HCT116 (cell line): ENCODE results near the gene FBXL3. TPM values are rescaled to one million over a fixed set of nuclear protein-coding genes. Genes with fewer than 3 reads are reported as not detected.

Experiments used
- ATAC-seq: fragments of 200-7000 bp; cut with Tn5 transposase; 2 replicates; pipeline ENCODE4 v1.9.1; 2020; ENCODE audit warnings: mild to moderate bottlenecking, moderate library complexity
- BruUV-seq: library from RNA; stranded (reverse); fragments of 400-500 nt; replicated peaks from 2 replicates; lab custom pipeline; 2021; lab: Mats Ljungman, UMichigan
- CTCF ChIA-PET: fragments of 300-600 bp; sonication (Branson Sonifier 250); formaldehyde crosslinking; loops from one replicate; lab custom pipeline; 2021; ENCODE audit warnings: antibody characterized with exemption; lab: Charles Lee
- POLR2A ChIA-PET: fragments of 300-600, 350-600 bp; sonication (Branson Sonifier 250); formaldehyde crosslinking; loops from one replicate; lab custom pipeline; 2021; ENCODE audit warnings: antibody characterized with exemption; lab: Charles Lee
- RAD21 ChIA-PET, 2 experiments: fragments of 300-600 bp; sonication (Branson Sonifier 250); formaldehyde crosslinking; loops; one replicate each; lab custom pipeline; 2023; ENCODE audit warnings: low total read pairs in 2 of 2; ENCODE audit not compliant: uncharacterized antibody in 2 of 2, unreplicated experiment in 2 of 2, low non-redundant PET in 1 of 2; lab: Charles Lee
- DNase-seq: peaks from one replicate; pipeline ENCODE4 v3.0.0-alpha.2; 2010; ENCODE audit warnings: low read depth, low spot score
- H2AFZ ChIP-seq: fragments of 200-600 bp; shearing (Covaris generic), sonication (generic); 2 replicates; pipeline ENCODE4 v1.6.1; 2017; ENCODE audit warnings: low read depth, mixed run types, mixed read lengths, antibody characterized with exemption, low read length; ENCODE audit not compliant: poor library complexity, severe bottlenecking
- H3K27ac ChIP-seq: 2 replicates; pipeline ENCODE4 v1.5.1; 2012; ENCODE audit warnings: low read depth, low read length
- H3K27me3 ChIP-seq: fragments of 200-600 bp; sonication (generic); 2 replicates; pipeline ENCODE4 v1.6.1; 2016; ENCODE audit warnings: mixed run types, low read length, mixed read lengths; ENCODE audit not compliant: insufficient read depth
- H3K36me3 ChIP-seq, 2 experiments: fragments of 200-500 bp in 1 of 2; fragments of 200-600 bp in 1 of 2; sonication (Bioruptor generic) in 1 of 2; sonication (generic) in 1 of 2; 2 replicates each; pipeline versions ENCODE4 v1.5.1 to v1.6.1; 2014 to 2016; ENCODE audit warnings: low read length in 2 of 2, inconsistent platforms in 1 of 2, mixed read lengths in 1 of 2, mixed run types in 1 of 2; ENCODE audit not compliant: insufficient read depth in 2 of 2, control insufficient read depth in 1 of 2
- H3K4me1 ChIP-seq, 2 experiments: fragments of 200-600 bp in 1 of 2; sonication (generic) in 1 of 2; 2 replicates each; pipeline versions ENCODE4 v1.5.1 to v1.6.1; 2012 to 2017; ENCODE audit warnings: low read length in 2 of 2, inconsistent platforms in 1 of 2, mild to moderate bottlenecking in 1 of 2, mixed read lengths in 1 of 2, mixed run types in 1 of 2, moderate library complexity in 1 of 2; ENCODE audit not compliant: insufficient read depth in 2 of 2, control insufficient read depth in 1 of 2
- H3K4me2 ChIP-seq: fragments of 200-600 bp; sonication (generic); 2 replicates; pipeline ENCODE4 v1.6.1; 2017; ENCODE audit warnings: mixed run types, low read length, mixed read lengths
- H3K4me3 ChIP-seq, 2 experiments: fragments of 200-600 bp in 1 of 2; sonication (generic) in 1 of 2; replicated peaks in 1 of 2; 2 replicates each; pipeline ENCODE4 v1.5.1; 2011 to 2016; ENCODE audit warnings: low read length in 2 of 2, control low read depth in 1 of 2, low read depth in 1 of 2, mild to moderate bottlenecking in 1 of 2, mixed read lengths in 1 of 2, mixed run types in 1 of 2
- H3K79me2 ChIP-seq: fragments of 200-600 bp; sonication (generic); 2 replicates; pipeline ENCODE4 v1.6.1; 2017; ENCODE audit warnings: mild to moderate bottlenecking, mixed run types, low read length, moderate library complexity, mixed read lengths; ENCODE audit not compliant: insufficient read depth
- H3K9ac ChIP-seq: fragments of 200-600 bp; sonication (generic); 2 replicates; pipeline ENCODE4 v1.6.1; 2016; ENCODE audit warnings: low read length, mixed read lengths
- H3K9me2 ChIP-seq: fragments of 200-600 bp; sonication (generic), shearing (Covaris generic); 2 replicates; pipeline ENCODE4 v1.6.1; 2017; ENCODE audit warnings: mixed run types, mild to moderate bottlenecking, moderate library complexity; ENCODE audit not compliant: insufficient read depth
- H3K9me3 ChIP-seq, 2 experiments: fragments of 200-500 bp in 1 of 2; fragments of 200-600 bp in 1 of 2; sonication (Bioruptor generic) in 1 of 2; sonication (generic) in 1 of 2; 2 replicates each; pipeline ENCODE4 v1.6.1; 2014 to 2017; ENCODE audit warnings: low read length in 2 of 2, mixed read lengths in 2 of 2, inconsistent platforms in 1 of 2, low read depth in 1 of 2, mild to moderate bottlenecking in 1 of 2, mixed run types in 1 of 2, moderate library complexity in 1 of 2; ENCODE audit not compliant: control insufficient read depth in 1 of 2, insufficient read depth in 1 of 2
- H4K20me1 ChIP-seq: fragments of 200-600 bp; sonication (generic), shearing (Covaris generic); 2 replicates; pipeline ENCODE4 v1.6.1; 2017; ENCODE audit warnings: mixed run types, mild to moderate bottlenecking, moderate library complexity; ENCODE audit not compliant: insufficient read depth
- CBX3 ChIP-seq: IDR thresholded peaks from 2 replicates; pipeline ENCODE4 v1.6.1; 2012; ENCODE audit warnings: low read depth
- CTCF ChIP-seq, 3 experiments: fragments of 200-600 bp in 1 of 3; sonication (generic) in 1 of 3; IDR thresholded peaks in 2 of 3; conservative IDR thresholded peaks in 1 of 3; 2 replicates each; pipeline ENCODE4 v1.5.1; 2012 to 2017; ENCODE audit warnings: low read depth in 2 of 3, low read length in 2 of 3, antibody characterized with exemption in 1 of 3, borderline replicate concordance in 1 of 3, control low read depth in 1 of 3, mild to moderate bottlenecking in 1 of 3, mixed read lengths in 1 of 3, mixed run types in 1 of 3, moderate library complexity in 1 of 3; ENCODE audit not compliant: insufficient read depth in 1 of 3
- EGR1 ChIP-seq: IDR thresholded peaks from 2 replicates; pipeline ENCODE4 v1.6.1; 2012; ENCODE audit warnings: low read depth
- EZH2 ChIP-seq: fragments of 200-600 bp; sonication (generic); IDR thresholded peaks from 2 replicates; pipeline ENCODE4 v1.6.1; 2017; ENCODE audit warnings: antibody characterized with exemption, mixed run types
- FOSL1 ChIP-seq: IDR thresholded peaks from 2 replicates; pipeline ENCODE4 v1.6.1; 2012; ENCODE audit warnings: low read depth
- MAX ChIP-seq: IDR thresholded peaks from 2 replicates; pipeline ENCODE4 v1.6.1; 2012
- POLR2A ChIP-seq: IDR thresholded peaks from 2 replicates; pipeline ENCODE4 v1.7.0; 2011; ENCODE audit warnings: borderline replicate concordance; ENCODE audit not compliant: insufficient read depth, insufficient read length; ENCODE audit errors: extremely low read depth
- REST ChIP-seq: IDR thresholded peaks from 2 replicates; pipeline ENCODE4 v1.6.1; 2012; ENCODE audit warnings: low read depth
- SP1 ChIP-seq: IDR thresholded peaks from 2 replicates; pipeline ENCODE4 v1.6.1; 2012; ENCODE audit warnings: low read depth
- YY1 ChIP-seq: IDR thresholded peaks from 2 replicates; pipeline ENCODE4 v1.6.1; 2011; ENCODE audit warnings: low read length, low read depth, moderate library complexity, mild to moderate bottlenecking; ENCODE audit not compliant: insufficient replicate concordance; ENCODE audit errors: extremely low read depth
- ZFX ChIP-seq: fragments of 450-650 bp; IDR thresholded peaks from 2 replicates; pipeline ENCODE4 v1.6.1; 2017
- intact Hi-C: fragments of 100-400 bp; cut with micrococcal nuclease; formaldehyde crosslinking; loops from 2 replicates; pipeline ENCODE4 v1.10.0; 2022
- total RNA-seq: library from RNA; stranded (reverse); gene quantifications from one replicate; pipeline ENCODE4 v1.2.1, GENCODE V29; 2021; ENCODE audit not compliant: unreplicated experiment
- TF ChIP-seq, protein P1 (sequence below): IDR thresholded peaks from 2 replicates; pipeline ENCODE4 v1.6.1; 2012

The FBXL3 gene
- total RNA-seq, 1 experiment from 2014 or later = 24.0 TPM

- POLR2A ChIA-PET = no interaction called here
These were observed 12.0 kb upstream of the FBXL3 start for GRCh38 chr13:77038907-77039480.

More at GRCh38 chr13:77038907-77039480, 12.0 kb upstream of the FBXL3 start:
- H3K36me3 ChIP-seq = no peaks in the 10 kb centered on the region
- H3K9me2 ChIP-seq = no peaks in the 10 kb centered on the region
- no peak for DNase-seq
- H4K20me1 ChIP-seq = no peaks in the 10 kb centered on the region
- H3K27me3 ChIP-seq = no peaks in the 10 kb centered on the region
- no peak overlapping the region for H3K27ac ChIP-seq
- H2AFZ ChIP-seq = no peak overlapping the region
- TF ChIP-seq MAX (no peak), POLR2A (no peak), ZFX (no peak), YY1 (no peak), EGR1 (no peak), SP1 (no peak), CBX3 (no peak), REST (no peak), EZH2 (no peak), FOSL1 (no peak), CTCF (IDR thresholded peaks at IDR 0.05 in 2 of 3, conservative IDR thresholded peaks at IDR 0.05 in 1 of 3; ENCODE audit: borderline replicate concordance in 1 of 3, insufficient read depth in 1 of 3, low read depth in 2 of 3, low read length in 2 of 3) (no peak)
- TF ChIP-seq, protein P1, sequence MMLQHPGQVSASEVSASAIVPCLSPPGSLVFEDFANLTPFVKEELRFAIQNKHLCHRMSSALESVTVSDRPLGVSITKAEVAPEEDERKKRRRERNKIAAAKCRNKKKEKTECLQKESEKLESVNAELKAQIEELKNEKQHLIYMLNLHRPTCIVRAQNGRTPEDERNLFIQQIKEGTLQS = no peak
- intact Hi-C loops = no loop called here
- ATAC-seq = no peak
- no peak overlapping the region for H3K4me3 ChIP-seq
- H3K4me2 ChIP-seq = no peak overlapping the region
- H3K4me1 ChIP-seq = no peaks in the 10 kb centered on the region
- RAD21 ChIA-PET = no interaction called here
- H3K9me3 ChIP-seq = no peaks in the 10 kb centered on the region
- CTCF ChIA-PET = no interaction called here
- no peak overlapping the region for H3K9ac ChIP-seq
- H3K79me2 ChIP-seq = no peaks in the 10 kb centered on the region
- BruUV-seq = no TSS peak
